WTC11 (cell line): Measurements from ENCODE around the gene ARHGAP18. TPM values are rescaled to one million over a fixed set of nuclear protein-coding genes. Genes with fewer than 3 reads are reported as not detected.

Source experiments
- ATAC-seq: fragments of 200-7000 bp; cut with Tn5 transposase; 2 replicates; pipeline ENCODE4 v1.10.0; 2021; ENCODE audit warnings: mild to moderate bottlenecking, moderate library complexity
- CTCF ChIA-PET: fragments of 300-600 bp; sonication (Branson Sonifier 250); formaldehyde crosslinking; loops from one replicate; lab custom pipeline; 2021; ENCODE audit warnings: antibody characterized with exemption; lab: Charles Lee
- POLR2A ChIA-PET: fragments of 350-600 bp; sonication (Branson Sonifier 250); formaldehyde crosslinking; loops from one replicate; lab custom pipeline; 2021; ENCODE audit warnings: antibody characterized with exemption; lab: Charles Lee
- DNase-seq: peaks from one replicate; pipeline ENCODE4 v3.0.0; 2021; ENCODE audit warnings: low spot score
- H3K27ac Mint-ChIP-seq: 2 replicates; pipeline ENCODE4 v1.8.0; 2021; ENCODE audit warnings: mixed read lengths
- H3K27me3 Mint-ChIP-seq: 2 replicates; pipeline ENCODE4 v1.8.0; 2021; ENCODE audit warnings: low read depth, mild to moderate bottlenecking, moderate library complexity, mixed read lengths
- H3K36me3 Mint-ChIP-seq: 2 replicates; pipeline ENCODE4 v1.8.0; 2021; ENCODE audit warnings: mixed read lengths
- H3K4me1 Mint-ChIP-seq: 2 replicates; pipeline ENCODE4 v1.8.0; 2022; ENCODE audit warnings: mixed read lengths
- H3K4me3 Mint-ChIP-seq: 2 replicates; pipeline ENCODE4 v1.8.0; 2021; ENCODE audit warnings: mild to moderate bottlenecking, moderate library complexity, mixed read lengths
- H3K9me3 Mint-ChIP-seq: 2 replicates; pipeline ENCODE4 v1.8.0; 2021; ENCODE audit warnings: mixed read lengths
- CBFB ChIP-seq: sonication (generic); formaldehyde crosslinking; IDR thresholded peaks from 2 replicates; pipeline ENCODE4 v1.8.1; 2022; ENCODE audit warnings: mild to moderate bottlenecking, low read depth, missing genetic modification reagents
- ELF4 ChIP-seq: sonication (generic); formaldehyde crosslinking; IDR thresholded peaks from 2 replicates; pipeline ENCODE4 v1.8.1; 2022; ENCODE audit warnings: low read depth, mild to moderate bottlenecking, moderate library complexity, missing genetic modification reagents
- ETV6 ChIP-seq: sonication (generic); formaldehyde crosslinking; IDR thresholded peaks from 2 replicates; pipeline ENCODE4 v1.8.1; 2022; ENCODE audit warnings: mild to moderate bottlenecking, missing genetic modification reagents
- FOXK1 ChIP-seq: sonication (generic); formaldehyde crosslinking; IDR thresholded peaks from 2 replicates; pipeline ENCODE4 v1.8.0; 2022; ENCODE audit warnings: mild to moderate bottlenecking, moderate library complexity, missing genetic modification reagents
- GABPB1 ChIP-seq: sonication (generic); formaldehyde crosslinking; IDR thresholded peaks from 2 replicates; pipeline ENCODE4 v1.8.1; 2023; ENCODE audit warnings: mild to moderate bottlenecking, missing genetic modification reagents
- GTF2I ChIP-seq: fragments of 250-450 bp; sonication (Bioruptor Pico); conservative IDR thresholded peaks from 2 replicates; pipeline ENCODE4 v1.4.0; 2021; ENCODE audit warnings: mild to moderate bottlenecking
- JUN ChIP-seq: sonication (generic); formaldehyde crosslinking; IDR thresholded peaks from 2 replicates; pipeline ENCODE4 v1.8.0; 2023; ENCODE audit warnings: mild to moderate bottlenecking, missing genetic modification reagents
- MYBL2 ChIP-seq: sonication (generic); formaldehyde crosslinking; IDR thresholded peaks from 2 replicates; pipeline ENCODE4 v1.8.1; 2023; ENCODE audit warnings: mild to moderate bottlenecking, moderate library complexity, missing genetic modification reagents
- OVOL2 ChIP-seq: fragments of 250-450 bp; sonication (Bioruptor Pico); IDR thresholded peaks from 2 replicates; pipeline ENCODE4 v1.9.0; 2021; ENCODE audit warnings: mild to moderate bottlenecking, borderline replicate concordance
- ZBTB21 ChIP-seq: sonication (generic); formaldehyde crosslinking; IDR thresholded peaks from 2 replicates; pipeline ENCODE4 v1.8.1; 2023; ENCODE audit warnings: mild to moderate bottlenecking, missing genetic modification reagents, borderline replicate concordance
- ZNF219 ChIP-seq: sonication (generic); formaldehyde crosslinking; IDR thresholded peaks from 2 replicates; pipeline ENCODE4 v1.8.0; 2023; ENCODE audit warnings: missing genetic modification reagents, mild to moderate bottlenecking, borderline replicate concordance
- total RNA-seq: library from RNA; stranded (reverse); gene quantifications from 3 replicates; pipeline ENCODE4 v1.2.3, GENCODE V29; 2021
- TF ChIP-seq, protein P1 (sequence below): sonication (generic); formaldehyde crosslinking; IDR thresholded peaks from 2 replicates; pipeline ENCODE4 v1.8.1; 2023; ENCODE audit warnings: mild to moderate bottlenecking, missing genetic modification reagents
- TF ChIP-seq, protein P2 (sequence below): fragments of 250-450 bp; sonication (Bioruptor Pico); conservative IDR thresholded peaks from 2 replicates; pipeline ENCODE4 v1.9.0; 2021; ENCODE audit warnings: mild to moderate bottlenecking
- TF ChIP-seq, protein P3 (sequence below): sonication (generic); formaldehyde crosslinking; IDR thresholded peaks from 2 replicates; pipeline ENCODE4 v1.8.0; 2022; ENCODE audit warnings: mild to moderate bottlenecking, missing genetic modification reagents
- TF ChIP-seq, protein P4 (sequence below): sonication (generic); formaldehyde crosslinking; IDR thresholded peaks from 2 replicates; pipeline ENCODE4 v1.8.0; 2022; ENCODE audit warnings: missing genetic modification reagents
- TF ChIP-seq, protein P5 (sequence below): sonication (generic); formaldehyde crosslinking; IDR thresholded peaks from 2 replicates; pipeline ENCODE4 v1.8.1; 2023; ENCODE audit warnings: mild to moderate bottlenecking, missing genetic modification reagents, borderline replicate concordance

ARHGAP18 gene
- total RNA-seq, 1 experiment from 2014 or later: 4.6 TPM

DNA sequence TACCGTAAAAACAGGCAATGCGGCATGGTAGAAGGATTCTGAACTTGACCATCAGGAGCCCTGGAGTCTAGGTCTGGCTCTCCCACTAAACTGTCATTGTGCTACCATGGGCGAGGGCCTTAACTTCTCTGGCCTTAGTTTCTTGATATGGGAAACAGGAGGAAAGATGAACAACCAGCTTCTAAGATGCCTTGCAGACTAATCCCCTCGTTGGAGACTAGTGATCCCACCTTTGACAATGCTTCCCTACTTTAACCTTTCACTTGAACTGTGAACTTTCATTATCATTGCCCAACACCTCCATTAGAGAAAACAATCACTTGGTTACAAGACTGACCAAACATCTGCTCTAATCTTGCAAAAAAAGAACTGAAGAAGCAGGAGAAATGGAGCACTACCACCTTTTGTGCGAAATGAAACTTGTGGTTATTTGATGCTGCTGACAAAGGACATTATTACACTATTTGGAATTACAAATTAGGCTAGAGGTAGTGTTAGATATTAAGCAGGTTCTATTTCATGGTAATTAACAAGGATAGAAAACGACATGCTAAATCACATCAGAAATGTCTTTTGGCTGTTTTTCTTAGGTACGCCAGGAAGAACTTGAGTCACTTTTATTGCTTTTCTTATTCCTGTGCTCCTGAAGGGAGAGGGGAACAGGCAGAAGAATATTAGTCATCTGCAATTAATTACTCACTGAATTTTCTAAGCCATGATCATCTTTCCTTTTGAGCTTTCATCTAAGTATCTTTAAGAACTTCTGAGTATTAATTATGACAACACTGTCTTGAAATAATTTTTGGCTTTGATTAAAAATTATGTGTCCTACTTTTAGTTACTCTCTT lies 39.1 kb upstream of the ARHGAP18 start:
- H3K27ac Mint-ChIP-seq: no peak overlapping the region
- H3K4me1 Mint-ChIP-seq: peaks cover 10% of the 10 kb centered on the region
- no peaks in the 10 kb centered on the region for H3K36me3 Mint-ChIP-seq
- H3K27me3 Mint-ChIP-seq: no peaks in the 10 kb centered on the region
- ChIA-PET POLR2A (no interaction called here), CTCF (interaction anchor here (0.9 to 1.6 kb wide), 3 partner anchors 25 to 272 kb away, joined by 3 to 7 read pairs (median 3); no protein-coding TSS in a partner anchor)
- TF ChIP-seq ZBTB21 (CRISPR knock-in tag) (no peak), OVOL2 (no peak), ZNF219 (CRISPR knock-in tag) (no peak), ELF4 (CRISPR knock-in tag) (no peak), MYBL2 (CRISPR knock-in tag) (no peak), FOXK1 (CRISPR knock-in tag) (no peak)
- TF ChIP-seq, protein P1, sequence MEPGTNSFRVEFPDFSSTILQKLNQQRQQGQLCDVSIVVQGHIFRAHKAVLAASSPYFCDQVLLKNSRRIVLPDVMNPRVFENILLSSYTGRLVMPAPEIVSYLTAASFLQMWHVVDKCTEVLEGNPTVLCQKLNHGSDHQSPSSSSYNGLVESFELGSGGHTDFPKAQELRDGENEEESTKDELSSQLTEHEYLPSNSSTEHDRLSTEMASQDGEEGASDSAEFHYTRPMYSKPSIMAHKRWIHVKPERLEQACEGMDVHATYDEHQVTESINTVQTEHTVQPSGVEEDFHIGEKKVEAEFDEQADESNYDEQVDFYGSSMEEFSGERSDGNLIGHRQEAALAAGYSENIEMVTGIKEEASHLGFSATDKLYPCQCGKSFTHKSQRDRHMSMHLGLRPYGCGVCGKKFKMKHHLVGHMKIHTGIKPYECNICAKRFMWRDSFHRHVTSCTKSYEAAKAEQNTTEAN (CRISPR knock-in tag): no peak
- TF ChIP-seq, protein P2, sequence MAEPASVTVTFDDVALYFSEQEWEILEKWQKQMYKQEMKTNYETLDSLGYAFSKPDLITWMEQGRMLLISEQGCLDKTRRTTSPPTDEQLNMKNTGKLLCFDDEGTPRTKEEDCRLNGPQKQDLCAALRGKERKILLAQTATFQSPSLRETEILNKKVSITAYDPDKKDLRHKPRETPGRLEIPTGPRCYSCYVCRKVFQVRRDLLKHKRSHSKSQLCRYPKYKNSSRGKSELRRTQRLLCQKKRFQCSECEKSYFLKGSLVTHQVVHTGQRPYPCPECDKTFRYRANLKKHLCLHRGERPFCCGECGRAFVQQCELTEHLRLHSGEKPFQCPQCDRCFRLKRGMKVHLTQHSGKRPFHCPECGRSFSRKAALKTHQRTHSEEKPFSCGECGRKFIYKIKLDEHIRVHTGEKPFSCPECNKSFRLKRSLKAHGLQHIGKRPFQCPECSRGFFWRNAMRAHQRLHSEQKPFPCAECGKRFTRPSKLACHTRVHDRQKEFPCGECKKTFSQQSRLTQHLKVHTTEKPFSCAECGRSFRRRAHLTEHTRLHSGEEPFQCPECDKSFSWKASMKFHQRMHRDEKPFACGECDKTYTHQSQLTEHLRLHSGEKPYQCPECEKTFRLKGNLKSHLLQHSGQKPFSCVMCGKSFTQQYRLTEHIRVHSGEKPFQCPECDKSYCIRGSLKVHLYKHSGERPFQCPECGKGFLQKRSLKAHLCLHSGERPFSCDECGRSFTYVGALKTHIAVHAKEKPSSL (CRISPR knock-in tag): no peak
- ATAC-seq: no peak
- H3K9me3 Mint-ChIP-seq: no peaks in the 10 kb centered on the region
- H3K4me3 Mint-ChIP-seq: no peak overlapping the region
- DNase-seq: no peak

DNA sequence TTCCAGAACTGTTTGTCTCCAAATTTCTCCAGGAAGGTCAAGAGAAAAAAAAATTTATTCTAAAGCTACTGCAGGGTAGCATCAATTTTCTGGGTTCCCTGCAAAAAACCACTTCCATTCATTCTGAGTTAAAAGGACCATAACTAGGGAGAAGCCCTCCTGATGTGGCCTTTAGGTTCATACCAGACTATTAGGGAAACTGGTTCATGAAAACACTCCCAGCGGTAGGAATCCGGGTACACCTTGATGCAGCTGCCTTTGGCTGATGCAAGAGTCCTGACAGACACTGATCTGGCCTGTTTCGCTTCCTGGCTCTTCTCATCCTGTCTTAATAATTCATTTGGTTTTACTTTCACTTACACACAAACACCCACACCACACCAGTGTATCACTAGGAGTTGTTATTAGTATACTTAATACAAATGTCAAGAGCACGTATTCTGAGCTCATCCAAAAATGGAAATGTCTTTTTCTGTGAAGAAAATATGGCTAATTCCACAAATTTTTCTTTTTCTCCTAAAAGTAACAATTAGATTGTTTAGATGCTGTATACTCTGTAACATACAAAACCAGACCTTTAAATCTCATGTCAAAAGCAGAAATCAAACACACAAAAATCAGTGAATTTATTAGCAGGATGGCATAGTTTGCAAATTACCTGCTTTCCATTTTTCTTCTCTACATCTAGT lies 38.4 kb upstream of the ARHGAP18 start:
- Mint-ChIP-seq H3K27me3 (no peaks in the 10 kb centered on the region), H3K4me3 (no peak overlapping the region), H3K36me3 (no peaks in the 10 kb centered on the region), H3K9me3 (no peaks in the 10 kb centered on the region)
- DNase-seq: no peak
- CTCF ChIA-PET: interaction anchor here (0.9 to 1.6 kb wide), 2 partner anchors 26 to 150 kb away, joined by 3 to 7 read pairs; no protein-coding TSS in a partner anchor
- TF ChIP-seq GABPB1 (peak; percentile 99), CBFB (CRISPR knock-in tag) (no peak)
- TF ChIP-seq, all 79 proteins: peak for 1
- POLR2A ChIA-PET: interaction anchor here (0.7 kb wide), 1 partner anchor 12 kb away, joined by 3 read pairs; no protein-coding TSS in a partner anchor
- Mint-ChIP-seq H3K4me1 (peaks cover 10% of the 10 kb centered on the region), H3K27ac (no peak overlapping the region)
- peak; percentile 28; the same call in 1 of the 2 replicates for ATAC-seq

DNA sequence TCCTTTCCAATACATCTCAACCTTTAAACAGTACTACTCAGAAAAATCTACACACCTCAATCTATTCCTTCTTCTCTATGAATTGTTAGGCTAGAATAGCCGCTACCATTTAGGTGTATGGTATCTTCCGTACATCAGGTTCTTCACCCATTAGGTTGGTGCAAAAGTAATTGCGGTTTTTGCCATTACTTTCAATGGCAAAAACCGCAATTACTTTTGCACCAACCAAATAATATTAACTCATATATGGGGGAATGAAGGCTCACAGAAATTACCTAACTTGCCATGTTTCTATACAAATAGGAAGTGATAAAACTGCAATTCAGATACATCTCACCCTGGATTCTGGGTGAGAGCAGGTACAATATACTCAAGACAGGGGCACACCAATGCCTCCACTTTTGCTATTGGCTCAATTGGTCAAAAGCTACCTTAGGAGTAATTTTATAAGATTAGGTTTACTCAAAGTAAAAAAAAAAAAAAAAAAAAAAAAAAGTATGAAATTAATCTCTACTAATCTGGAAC lies 37.7 kb upstream of the ARHGAP18 start:
- H3K9me3 Mint-ChIP-seq: no peaks in the 10 kb centered on the region
- ATAC-seq (no peak), DNase-seq (no peak)
- POLR2A ChIA-PET: interaction anchor here (0.7 kb wide), 1 partner anchor 13 kb away, joined by 3 read pairs; no protein-coding TSS in a partner anchor
- CTCF ChIA-PET: interaction anchor here (0.9 to 1.6 kb wide), 2 partner anchors 27 to 150 kb away, joined by 3 to 7 read pairs; no protein-coding TSS in a partner anchor
- no peaks in the 10 kb centered on the region for H3K36me3 Mint-ChIP-seq
- no peak overlapping the region for H3K27ac Mint-ChIP-seq
- no peak overlapping the region for H3K4me3 Mint-ChIP-seq
- peaks cover 10% of the 10 kb centered on the region for H3K4me1 Mint-ChIP-seq
- no peaks in the 10 kb centered on the region for H3K27me3 Mint-ChIP-seq
- no peak for TF ChIP-seq ETV6
- TF ChIP-seq, protein P3, sequence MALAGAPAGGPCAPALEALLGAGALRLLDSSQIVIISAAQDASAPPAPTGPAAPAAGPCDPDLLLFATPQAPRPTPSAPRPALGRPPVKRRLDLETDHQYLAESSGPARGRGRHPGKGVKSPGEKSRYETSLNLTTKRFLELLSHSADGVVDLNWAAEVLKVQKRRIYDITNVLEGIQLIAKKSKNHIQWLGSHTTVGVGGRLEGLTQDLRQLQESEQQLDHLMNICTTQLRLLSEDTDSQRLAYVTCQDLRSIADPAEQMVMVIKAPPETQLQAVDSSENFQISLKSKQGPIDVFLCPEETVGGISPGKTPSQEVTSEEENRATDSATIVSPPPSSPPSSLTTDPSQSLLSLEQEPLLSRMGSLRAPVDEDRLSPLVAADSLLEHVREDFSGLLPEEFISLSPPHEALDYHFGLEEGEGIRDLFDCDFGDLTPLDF (CRISPR knock-in tag): no peak
- TF ChIP-seq ZBTB21 (CRISPR knock-in tag): no peak
- TF ChIP-seq, protein P4, sequence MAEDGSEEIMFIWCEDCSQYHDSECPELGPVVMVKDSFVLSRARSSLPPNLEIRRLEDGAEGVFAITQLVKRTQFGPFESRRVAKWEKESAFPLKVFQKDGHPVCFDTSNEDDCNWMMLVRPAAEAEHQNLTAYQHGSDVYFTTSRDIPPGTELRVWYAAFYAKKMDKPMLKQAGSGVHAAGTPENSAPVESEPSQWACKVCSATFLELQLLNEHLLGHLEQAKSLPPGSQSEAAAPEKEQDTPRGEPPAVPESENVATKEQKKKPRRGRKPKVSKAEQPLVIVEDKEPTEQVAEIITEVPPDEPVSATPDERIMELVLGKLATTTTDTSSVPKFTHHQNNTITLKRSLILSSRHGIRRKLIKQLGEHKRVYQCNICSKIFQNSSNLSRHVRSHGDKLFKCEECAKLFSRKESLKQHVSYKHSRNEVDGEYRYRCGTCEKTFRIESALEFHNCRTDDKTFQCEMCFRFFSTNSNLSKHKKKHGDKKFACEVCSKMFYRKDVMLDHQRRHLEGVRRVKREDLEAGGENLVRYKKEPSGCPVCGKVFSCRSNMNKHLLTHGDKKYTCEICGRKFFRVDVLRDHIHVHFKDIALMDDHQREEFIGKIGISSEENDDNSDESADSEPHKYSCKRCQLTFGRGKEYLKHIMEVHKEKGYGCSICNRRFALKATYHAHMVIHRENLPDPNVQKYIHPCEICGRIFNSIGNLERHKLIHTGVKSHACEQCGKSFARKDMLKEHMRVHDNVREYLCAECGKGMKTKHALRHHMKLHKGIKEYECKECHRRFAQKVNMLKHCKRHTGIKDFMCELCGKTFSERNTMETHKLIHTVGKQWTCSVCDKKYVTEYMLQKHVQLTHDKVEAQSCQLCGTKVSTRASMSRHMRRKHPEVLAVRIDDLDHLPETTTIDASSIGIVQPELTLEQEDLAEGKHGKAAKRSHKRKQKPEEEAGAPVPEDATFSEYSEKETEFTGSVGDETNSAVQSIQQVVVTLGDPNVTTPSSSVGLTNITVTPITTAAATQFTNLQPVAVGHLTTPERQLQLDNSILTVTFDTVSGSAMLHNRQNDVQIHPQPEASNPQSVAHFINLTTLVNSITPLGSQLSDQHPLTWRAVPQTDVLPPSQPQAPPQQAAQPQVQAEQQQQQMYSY (CRISPR knock-in tag): no peak
- no peak for TF ChIP-seq JUN
- no peak for TF ChIP-seq GTF2I (CRISPR knock-in tag)
- no peak for TF ChIP-seq ZNF219 (CRISPR knock-in tag)
- TF ChIP-seq, protein P5, sequence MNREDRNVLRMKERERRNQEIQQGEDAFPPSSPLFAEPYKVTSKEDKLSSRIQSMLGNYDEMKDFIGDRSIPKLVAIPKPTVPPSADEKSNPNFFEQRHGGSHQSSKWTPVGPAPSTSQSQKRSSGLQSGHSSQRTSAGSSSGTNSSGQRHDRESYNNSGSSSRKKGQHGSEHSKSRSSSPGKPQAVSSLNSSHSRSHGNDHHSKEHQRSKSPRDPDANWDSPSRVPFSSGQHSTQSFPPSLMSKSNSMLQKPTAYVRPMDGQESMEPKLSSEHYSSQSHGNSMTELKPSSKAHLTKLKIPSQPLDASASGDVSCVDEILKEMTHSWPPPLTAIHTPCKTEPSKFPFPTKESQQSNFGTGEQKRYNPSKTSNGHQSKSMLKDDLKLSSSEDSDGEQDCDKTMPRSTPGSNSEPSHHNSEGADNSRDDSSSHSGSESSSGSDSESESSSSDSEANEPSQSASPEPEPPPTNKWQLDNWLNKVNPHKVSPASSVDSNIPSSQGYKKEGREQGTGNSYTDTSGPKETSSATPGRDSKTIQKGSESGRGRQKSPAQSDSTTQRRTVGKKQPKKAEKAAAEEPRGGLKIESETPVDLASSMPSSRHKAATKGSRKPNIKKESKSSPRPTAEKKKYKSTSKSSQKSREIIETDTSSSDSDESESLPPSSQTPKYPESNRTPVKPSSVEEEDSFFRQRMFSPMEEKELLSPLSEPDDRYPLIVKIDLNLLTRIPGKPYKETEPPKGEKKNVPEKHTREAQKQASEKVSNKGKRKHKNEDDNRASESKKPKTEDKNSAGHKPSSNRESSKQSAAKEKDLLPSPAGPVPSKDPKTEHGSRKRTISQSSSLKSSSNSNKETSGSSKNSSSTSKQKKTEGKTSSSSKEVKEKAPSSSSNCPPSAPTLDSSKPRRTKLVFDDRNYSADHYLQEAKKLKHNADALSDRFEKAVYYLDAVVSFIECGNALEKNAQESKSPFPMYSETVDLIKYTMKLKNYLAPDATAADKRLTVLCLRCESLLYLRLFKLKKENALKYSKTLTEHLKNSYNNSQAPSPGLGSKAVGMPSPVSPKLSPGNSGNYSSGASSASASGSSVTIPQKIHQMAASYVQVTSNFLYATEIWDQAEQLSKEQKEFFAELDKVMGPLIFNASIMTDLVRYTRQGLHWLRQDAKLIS (CRISPR knock-in tag): no peak
